Measurements from ENCODE around the gene SPACA4. TPM values are rescaled to one million over a fixed set of nuclear protein-coding genes. Genes with fewer than 3 reads are reported as not detected.

Gene SPACA4
- total and polyA plus RNA-seq, 4 donors = 0.18 TPM; not detected in 3

Other genes starting within 250 kb of the SPACA4 start
- 1 to 10 TPM; 4.9 to 9.2 TPM for gene TMEM143, start 242.8 kb upstream of the SPACA4 start, total RNA-seq
- gene TMEM143, start 242.8 kb upstream of the SPACA4 start, polyA plus RNA-seq = 1 to 10 TPM; 6.4 to 6.6 TPM
- gene SYNGR4, start 242.4 kb upstream of the SPACA4 start, total RNA-seq = not detected
- gene SYNGR4, start 242.4 kb upstream of the SPACA4 start, polyA plus RNA-seq = not detected
- 100 to 1,000 TPM in 1 of 2 donors, 10 to 100 TPM in 1; 94.0 to 128 TPM for gene KDELR1, start 215.2 kb upstream of the SPACA4 start, total RNA-seq
- gene KDELR1, start 215.2 kb upstream of the SPACA4 start, polyA plus RNA-seq = 100 to 1,000 TPM in 1 of 2 donors, 10 to 100 TPM in 1; 60.7 to 122 TPM
- 1 to 10 TPM in 1 of 2 donors, under 1 TPM in 1; 0.91 to 4.0 TPM for gene GRIN2D, start 213.1 kb upstream of the SPACA4 start, total RNA-seq
- under 1 TPM in 1 of 2 donors, not detected in 1; 0.03 TPM for gene GRIN2D, start 213.1 kb upstream of the SPACA4 start, polyA plus RNA-seq
- 10 to 100 TPM; 21.4 to 25.8 TPM for gene GRWD1, start 160.8 kb upstream of the SPACA4 start, total RNA-seq
- 1 to 10 TPM; 7.0 to 9.0 TPM for gene GRWD1, start 160.8 kb upstream of the SPACA4 start, polyA plus RNA-seq
- 1 to 10 TPM; 1.1 TPM for gene KCNJ14, start 151.2 kb upstream of the SPACA4 start, total RNA-seq
- under 1 TPM in 1 of 2 donors, not detected in 1; 0.36 TPM for gene KCNJ14, start 151.2 kb upstream of the SPACA4 start, polyA plus RNA-seq
- 10 to 100 TPM; 56.8 to 61.2 TPM for gene CYTH2, start 137.4 kb upstream of the SPACA4 start, total RNA-seq
- 10 to 100 TPM; 32.7 to 76.6 TPM for gene CYTH2, start 137.4 kb upstream of the SPACA4 start, polyA plus RNA-seq
- 1 to 10 TPM in 1 of 2 donors, under 1 TPM in 1; 0.71 to 4.2 TPM for gene LMTK3, start 94.9 kb upstream of the SPACA4 start, total RNA-seq
- gene LMTK3, start 94.9 kb upstream of the SPACA4 start, polyA plus RNA-seq = 1 to 10 TPM in 1 of 2 donors, under 1 TPM in 1; 0.51 to 1.3 TPM
- not detected for gene SULT2B1, start 54.6 kb upstream of the SPACA4 start, total RNA-seq
- 1 to 10 TPM in 1 of 2 donors, not detected in 1; 2.1 TPM for gene SULT2B1, start 54.6 kb upstream of the SPACA4 start, polyA plus RNA-seq
- gene FAM83E, start 8.3 kb downstream of the SPACA4 start, total RNA-seq = under 1 TPM in 1 of 2 donors, not detected in 1; 0.45 TPM
- gene FAM83E, start 8.3 kb downstream of the SPACA4 start, polyA plus RNA-seq = 10 to 100 TPM in 1 of 2 donors, under 1 TPM in 1; 0.74 to 12.3 TPM
- gene RPL18, start 12.4 kb downstream of the SPACA4 start, total RNA-seq = 100 to 1,000 TPM; 900 to 909 TPM
- gene RPL18, start 12.4 kb downstream of the SPACA4 start, polyA plus RNA-seq = 1,000 to 10,000 TPM; 2,172 to 2,376 TPM
- gene SPHK2, start 12.8 kb downstream of the SPACA4 start, total RNA-seq = 10 to 100 TPM; 14.6 to 17.9 TPM
- 10 to 100 TPM; 21.5 to 25.4 TPM for gene SPHK2, start 12.8 kb downstream of the SPACA4 start, polyA plus RNA-seq
- 10 to 100 TPM in 1 of 2 donors, 1 to 10 TPM in 1; 1.5 to 10.7 TPM for gene DBP, start 30.6 kb downstream of the SPACA4 start, total RNA-seq
- gene DBP, start 30.6 kb downstream of the SPACA4 start, polyA plus RNA-seq = 1 to 10 TPM; 5.3 to 6.8 TPM
- 10 to 100 TPM in 1 of 2 donors, 1 to 10 TPM in 1; 6.4 to 12.0 TPM for gene CA11, start 39.4 kb downstream of the SPACA4 start, total RNA-seq
- gene CA11, start 39.4 kb downstream of the SPACA4 start, polyA plus RNA-seq = 10 to 100 TPM; 13.9 to 59.5 TPM
- under 1 TPM; 0.52 to 0.96 TPM for gene NTN5, start 66.3 kb downstream of the SPACA4 start, total RNA-seq
- 1 to 10 TPM in 1 of 2 donors, not detected in 1; 2.0 TPM for gene NTN5, start 66.3 kb downstream of the SPACA4 start, polyA plus RNA-seq
- gene FUT2, start 89.2 kb downstream of the SPACA4 start, total RNA-seq = not detected
- 1 to 10 TPM in 1 of 2 donors, not detected in 1; 2.8 TPM for gene FUT2, start 89.2 kb downstream of the SPACA4 start, polyA plus RNA-seq
- gene MAMSTR, start 113.0 kb downstream of the SPACA4 start, total RNA-seq = 1 to 10 TPM in 1 of 2 donors, under 1 TPM in 1; 0.58 to 3.7 TPM
- 1 to 10 TPM in 1 of 2 donors, under 1 TPM in 1; 1.00 to 3.3 TPM for gene MAMSTR, start 113.0 kb downstream of the SPACA4 start, polyA plus RNA-seq
- 10 to 100 TPM; 15.4 to 31.2 TPM for gene RASIP1, start 133.9 kb downstream of the SPACA4 start, total RNA-seq
- 1 to 10 TPM; 1.8 to 3.4 TPM for gene RASIP1, start 133.9 kb downstream of the SPACA4 start, polyA plus RNA-seq
- gene IZUMO1, start 140.2 kb downstream of the SPACA4 start, total RNA-seq = 1 to 10 TPM in 1 of 2 donors, under 1 TPM in 1; 0.66 to 1.6 TPM
- under 1 TPM in 1 of 2 donors, not detected in 1; 0.10 TPM for gene IZUMO1, start 140.2 kb downstream of the SPACA4 start, polyA plus RNA-seq
- gene FUT1, start 145.9 kb downstream of the SPACA4 start, total RNA-seq = 1 to 10 TPM; 2.3 to 4.4 TPM
- under 1 TPM in 1 of 2 donors, not detected in 1; 0.05 TPM for gene FUT1, start 145.9 kb downstream of the SPACA4 start, polyA plus RNA-seq
- not detected for gene FGF21, start 148.8 kb downstream of the SPACA4 start, total RNA-seq
- not detected for gene FGF21, start 148.8 kb downstream of the SPACA4 start, polyA plus RNA-seq
- 10 to 100 TPM; 22.4 to 29.5 TPM for gene BCAT2, start 204.3 kb downstream of the SPACA4 start, total RNA-seq
- gene BCAT2, start 204.3 kb downstream of the SPACA4 start, polyA plus RNA-seq = 10 to 100 TPM; 22.5 to 61.6 TPM
- 10 to 100 TPM; 13.7 to 16.1 TPM for gene HSD17B14, start 229.7 kb downstream of the SPACA4 start, total RNA-seq
- 10 to 100 TPM; 14.3 to 18.9 TPM for gene HSD17B14, start 229.7 kb downstream of the SPACA4 start, polyA plus RNA-seq